ENCODE results near the gene RPTOR.
"Not testable (repeated sequence)": the region's sequence is repeated elsewhere in the genome, so short reads cannot be mapped to it uniquely, and the experiment has no call there.

Gene RPTOR

GRCh38 chr17:80742091-80742490, 197.5 kb downstream of the RPTOR start:
- DNase-seq (ENCODE audit: low spot score), result no peak

- no peak for DNase-seq (ENCODE audit: low spot score)
These were observed 198.0 kb downstream of the RPTOR start for GRCh38 chr17:80742581-80743180.

- no peak for DNase-seq (ENCODE audit: low spot score)
These were observed 198.6 kb downstream of the RPTOR start for GRCh38 chr17:80743181-80743771.

- not testable (repeated sequence) for DNase-seq (ENCODE audit: low spot score)
These were observed 199.3 kb downstream of the RPTOR start for GRCh38 chr17:80743973-80744372.

- not testable (repeated sequence) for DNase-seq (ENCODE audit: low spot score)
These were observed 200.1 kb downstream of the RPTOR start for GRCh38 chr17:80744725-80745124.

- no peak for DNase-seq (ENCODE audit: low spot score)
These were observed 200.5 kb downstream of the RPTOR start for GRCh38 chr17:80745183-80745582.

- no peak for DNase-seq (ENCODE audit: low spot score)
These were observed 201.8 kb downstream of the RPTOR start for GRCh38 chr17:80746262-80746935.

GRCh38 chr17:80747469-80747868, 202.8 kb downstream of the RPTOR start:
- DNase-seq (ENCODE audit: low spot score), result no peak

- no peak for DNase-seq (ENCODE audit: low spot score)
These were observed 205.0 kb downstream of the RPTOR start for GRCh38 chr17:80749611-80750010.

GRCh38 chr17:80750263-80750662, 205.6 kb downstream of the RPTOR start:
- no peak for DNase-seq (ENCODE audit: low spot score)

- no peak for DNase-seq (ENCODE audit: low spot score)
These were observed 206.7 kb downstream of the RPTOR start for GRCh38 chr17:80751070-80751945.

GRCh38 chr17:80751946-80752581, 207.4 kb downstream of the RPTOR start:
- no peak for DNase-seq (ENCODE audit: low spot score)

GRCh38 chr17:80753685-80754345, 209.2 kb downstream of the RPTOR start:
- DNase-seq (ENCODE audit: low spot score), result no peak

GRCh38 chr17:80754846-80755245, 210.2 kb downstream of the RPTOR start:
- no peak for DNase-seq (ENCODE audit: low spot score)

- DNase-seq (ENCODE audit: low spot score), result no peak
These were observed 211.2 kb downstream of the RPTOR start for GRCh38 chr17:80755650-80756405.

- no peak for DNase-seq (ENCODE audit: low spot score)
These were observed 214.1 kb downstream of the RPTOR start for GRCh38 chr17:80758481-80759376.

GRCh38 chr17:80759377-80759673, 214.7 kb downstream of the RPTOR start:
- DNase-seq (ENCODE audit: low spot score), result no peak

- no peak for DNase-seq (ENCODE audit: low spot score)
These were observed 215.9 kb downstream of the RPTOR start for GRCh38 chr17:80760511-80760911.

GRCh38 chr17:80761110-80761871, 216.7 kb downstream of the RPTOR start:
- DNase-seq (ENCODE audit: low spot score), result no peak

Measured in SK-N-DZ (cell line).